ENCODE data around the gene BCAS3.
"Not testable (repeated sequence)": the region's sequence is repeated elsewhere in the genome, so short reads cannot be mapped to it uniquely, and the experiment has no call there.

Gene BCAS3

GRCh38 chr17:61144617-61145564, 467.2 kb downstream of the BCAS3 start:
- H3K4me3 ChIP-seq (replicated peaks in 1 of 2; ENCODE audit: low read depth in 2 of 2, low read length in 2 of 2) = no peak overlapping the region
- DNase-seq (ENCODE audit: low read depth in 2 of 2) = peak in 1 of 2 donors; percentile 30
- no peak for TF ChIP-seq CTCF (IDR thresholded peaks at IDR 0.05; ENCODE audit: low read depth, low read length)

GRCh38 chr17:61146833-61147232, 469.2 kb downstream of the BCAS3 start:
- H3K4me3 ChIP-seq (replicated peaks in 1 of 2; ENCODE audit: low read depth in 2 of 2, low read length in 2 of 2); DNase-seq (ENCODE audit: low read depth in 2 of 2): not testable (repeated sequence)

GRCh38 chr17:61149106-61149825, 471.6 kb downstream of the BCAS3 start:
- no peak overlapping the region for H3K4me3 ChIP-seq (replicated peaks in 1 of 2; ENCODE audit: low read depth in 2 of 2, low read length in 2 of 2)
- no peak for DNase-seq (ENCODE audit: low read depth in 2 of 2)
- TF ChIP-seq CTCF (IDR thresholded peaks at IDR 0.05; ENCODE audit: low read depth, low read length) = no peak

- no peak overlapping the region for H3K4me3 ChIP-seq (replicated peaks in 1 of 2; ENCODE audit: low read depth in 2 of 2, low read length in 2 of 2)
- no peak for DNase-seq (ENCODE audit: low read depth in 2 of 2)
- TF ChIP-seq CTCF (IDR thresholded peaks at IDR 0.05; ENCODE audit: low read depth, low read length) = no peak
These were observed 472.3 kb downstream of the BCAS3 start for GRCh38 chr17:61149862-61150362.

- no peak for DNase-seq (ENCODE audit: low read depth in 2 of 2)
- H3K4me3 ChIP-seq (replicated peaks in 1 of 2; ENCODE audit: low read depth in 2 of 2, low read length in 2 of 2) = no peak overlapping the region
- TF ChIP-seq CTCF (IDR thresholded peaks at IDR 0.05; ENCODE audit: low read depth, low read length) = no peak
These were observed 473.1 kb downstream of the BCAS3 start for GRCh38 chr17:61150686-61151299.

- H3K4me3 ChIP-seq (replicated peaks in 1 of 2; ENCODE audit: low read depth in 2 of 2, low read length in 2 of 2) = no peak overlapping the region
- TF ChIP-seq CTCF (IDR thresholded peaks at IDR 0.05; ENCODE audit: low read depth, low read length) = no peak
- DNase-seq (ENCODE audit: low read depth in 2 of 2) = no peak
These were observed 475.2 kb downstream of the BCAS3 start for GRCh38 chr17:61152898-61153297.
